Right lobe of liver (tissue), 4 donors: ENCODE measurements around the gene TC2N.

Experiments used
- POLR2A ChIP-seq: fragments of 450-650 bp; IDR thresholded peaks from one replicate; pipeline ENCODE4 v1.6.1; 2017; ENCODE audit warnings: antibody characterized with exemption, mild to moderate bottlenecking
- TF ChIP-seq, protein P1 (sequence below), 4 donors: fragments of 200-600 bp in 3 of 4; fragments of 450-650 bp in 1 of 4; IDR thresholded peaks; one replicate each; pipeline versions ENCODE4 v1.5.1 to v1.8.0; 2016 to 2022; ENCODE audit warnings: antibody characterized with exemption in 4 of 4, mild to moderate bottlenecking in 2 of 4
- donor health status: DM: no; HTN: no; CAD: no.
- donor health status: DM: no; HTN: no; CAD: no.
- donor health status: DM: no; HTN: yes; CAD: no.

DNA sequence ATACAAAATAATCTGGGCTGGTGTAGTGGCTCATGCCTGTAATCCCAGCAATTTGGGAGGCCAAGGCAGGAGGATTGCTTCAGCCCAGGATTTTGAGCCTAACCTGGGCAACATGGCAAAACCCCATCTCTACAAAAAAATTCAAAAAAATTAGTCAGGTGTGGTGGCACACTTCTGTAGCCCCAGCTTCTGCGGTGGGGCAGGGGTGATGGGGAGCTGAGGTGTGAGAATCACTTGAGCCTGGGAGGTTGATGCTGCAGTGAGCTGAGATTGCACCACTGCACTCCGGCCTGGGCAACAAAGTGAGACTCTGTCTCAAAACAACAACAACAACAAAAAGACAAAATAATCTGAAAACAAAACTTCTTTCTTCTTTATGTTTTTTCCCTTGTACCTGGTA, 66.0 kb downstream of the TC2N start:
- TF ChIP-seq, protein P1, sequence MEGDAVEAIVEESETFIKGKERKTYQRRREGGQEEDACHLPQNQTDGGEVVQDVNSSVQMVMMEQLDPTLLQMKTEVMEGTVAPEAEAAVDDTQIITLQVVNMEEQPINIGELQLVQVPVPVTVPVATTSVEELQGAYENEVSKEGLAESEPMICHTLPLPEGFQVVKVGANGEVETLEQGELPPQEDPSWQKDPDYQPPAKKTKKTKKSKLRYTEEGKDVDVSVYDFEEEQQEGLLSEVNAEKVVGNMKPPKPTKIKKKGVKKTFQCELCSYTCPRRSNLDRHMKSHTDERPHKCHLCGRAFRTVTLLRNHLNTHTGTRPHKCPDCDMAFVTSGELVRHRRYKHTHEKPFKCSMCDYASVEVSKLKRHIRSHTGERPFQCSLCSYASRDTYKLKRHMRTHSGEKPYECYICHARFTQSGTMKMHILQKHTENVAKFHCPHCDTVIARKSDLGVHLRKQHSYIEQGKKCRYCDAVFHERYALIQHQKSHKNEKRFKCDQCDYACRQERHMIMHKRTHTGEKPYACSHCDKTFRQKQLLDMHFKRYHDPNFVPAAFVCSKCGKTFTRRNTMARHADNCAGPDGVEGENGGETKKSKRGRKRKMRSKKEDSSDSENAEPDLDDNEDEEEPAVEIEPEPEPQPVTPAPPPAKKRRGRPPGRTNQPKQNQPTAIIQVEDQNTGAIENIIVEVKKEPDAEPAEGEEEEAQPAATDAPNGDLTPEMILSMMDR (IDR thresholded peaks at IDR 0.05), result no peak
- no peak for TF ChIP-seq POLR2A
